GM18861 (cell line): ENCODE data around the gene VWA3A.

Experiments
- ATAC-seq: cut with Tn5 transposase; IDR thresholded peaks from one replicate; pipeline ENCODE4 v1.9.1; 2021; ENCODE audit not compliant: unreplicated experiment

The VWA3A gene

DNA sequence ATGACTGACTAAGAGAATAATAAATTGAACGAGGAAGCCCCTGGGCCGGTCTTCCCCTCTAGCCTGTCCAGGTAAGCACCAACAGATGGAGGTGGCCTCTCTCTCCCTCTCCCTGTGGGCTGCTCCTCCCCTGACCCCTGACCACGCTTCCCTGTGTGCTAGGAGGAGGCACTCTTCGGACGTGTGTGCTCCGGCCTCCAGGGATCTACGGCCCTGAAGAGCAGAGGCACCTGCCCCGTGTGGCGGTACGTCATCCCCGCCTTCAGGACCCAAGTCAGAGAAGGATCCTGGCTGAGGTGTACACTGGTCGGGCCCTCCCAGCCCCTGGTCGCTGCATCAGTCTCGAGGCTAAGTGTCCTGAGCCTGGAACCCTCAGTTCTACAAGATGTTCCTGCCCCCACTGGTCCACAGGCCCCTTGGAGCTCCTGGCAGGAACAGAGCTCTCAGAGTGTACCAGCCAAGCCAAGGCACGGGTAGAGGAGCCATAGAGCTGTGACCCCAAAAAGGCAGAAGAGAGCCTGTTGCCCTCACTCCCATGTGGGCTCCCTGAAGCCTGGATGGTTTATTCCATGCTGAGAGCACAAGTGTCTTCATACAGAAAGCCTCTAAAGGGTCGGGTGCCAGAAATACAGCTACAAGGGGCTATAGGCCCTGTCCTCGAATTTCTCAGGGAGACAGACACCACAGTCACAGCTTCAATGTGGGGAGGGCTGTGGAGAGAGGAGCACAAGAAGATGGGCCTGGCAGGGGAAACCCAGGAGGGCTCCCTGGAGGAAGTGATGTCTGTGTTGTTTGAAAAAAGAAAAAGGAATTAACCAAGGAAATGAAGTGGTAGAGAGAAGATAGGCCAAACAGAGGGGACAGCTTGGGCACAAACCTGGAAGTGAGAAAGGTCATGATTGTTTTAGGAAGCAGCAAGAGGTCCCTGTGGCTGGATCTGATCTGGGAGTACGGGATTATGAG is 85.9 kb downstream of the VWA3A start:
- ATAC-seq: no peak

DNA sequence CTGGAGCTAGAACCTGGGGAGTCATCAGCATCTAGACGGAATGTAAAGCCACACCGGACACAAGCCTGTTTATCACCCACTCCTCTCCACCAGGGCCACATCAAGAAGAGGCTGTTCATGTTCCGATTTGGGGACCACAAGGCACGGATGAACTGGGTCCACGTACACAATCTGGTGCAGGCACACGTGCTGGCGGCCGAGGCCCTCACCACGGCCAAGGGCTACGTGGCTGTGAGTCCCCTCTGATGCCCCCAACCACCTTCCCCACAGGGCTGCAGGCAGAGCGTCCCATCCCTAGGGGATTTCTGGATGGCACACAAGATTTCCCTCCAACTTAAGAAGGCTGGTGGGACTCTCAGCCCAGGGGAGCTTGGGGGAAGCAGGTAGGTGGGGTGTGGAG is 89.1 kb downstream of the VWA3A start:
- no peak for ATAC-seq

GRCh38 chr16:22181843-22182242 is 89.5 kb downstream of the VWA3A start:
- no peak for ATAC-seq

GRCh38 chr16:22183335-22183734 is 91.0 kb downstream of the VWA3A start:
- ATAC-seq: no peak

- no peak for ATAC-seq
These were observed 91.7 kb downstream of the VWA3A start for GRCh38 chr16:22183901-22184614.

- no peak for ATAC-seq
These were observed 92.3 kb downstream of the VWA3A start for GRCh38 chr16:22184615-22184968.

DNA sequence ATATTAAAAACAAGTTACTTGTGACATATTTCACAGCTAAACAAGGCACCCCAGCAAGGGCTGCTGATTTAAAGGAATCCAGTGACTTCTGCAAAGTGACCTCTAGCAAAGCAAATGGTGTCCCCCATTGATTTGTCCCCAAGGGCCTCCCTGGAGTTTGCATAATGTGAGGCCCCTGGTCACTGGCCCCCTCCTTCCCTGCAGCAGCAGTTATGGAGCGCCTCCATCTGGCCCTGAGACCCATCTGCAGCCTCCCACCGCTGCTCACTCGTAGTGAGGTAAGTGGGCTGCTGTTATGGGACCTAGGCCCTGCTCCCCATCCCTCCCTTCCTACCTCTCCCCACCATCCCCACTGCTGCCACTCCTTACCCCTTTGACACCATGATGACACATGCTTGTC is 94.2 kb downstream of the VWA3A start:
- no peak for ATAC-seq

DNA sequence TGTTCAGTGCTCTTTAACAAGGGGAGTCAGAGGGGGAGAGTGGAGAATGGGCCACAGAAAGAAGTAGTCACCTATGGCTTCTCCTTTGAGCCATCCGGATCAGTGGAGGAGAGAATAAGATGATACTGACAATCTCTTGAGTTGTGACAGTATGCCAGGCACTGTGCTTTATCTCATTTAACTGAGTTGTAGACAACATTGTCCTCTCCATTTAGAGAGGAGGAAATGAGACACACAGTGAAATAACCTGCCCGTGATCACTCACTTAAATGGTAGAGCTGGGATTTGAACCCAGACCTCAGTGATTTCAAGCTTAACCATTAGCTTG is 95.9 kb downstream of the VWA3A start:
- no peak for ATAC-seq

DNA sequence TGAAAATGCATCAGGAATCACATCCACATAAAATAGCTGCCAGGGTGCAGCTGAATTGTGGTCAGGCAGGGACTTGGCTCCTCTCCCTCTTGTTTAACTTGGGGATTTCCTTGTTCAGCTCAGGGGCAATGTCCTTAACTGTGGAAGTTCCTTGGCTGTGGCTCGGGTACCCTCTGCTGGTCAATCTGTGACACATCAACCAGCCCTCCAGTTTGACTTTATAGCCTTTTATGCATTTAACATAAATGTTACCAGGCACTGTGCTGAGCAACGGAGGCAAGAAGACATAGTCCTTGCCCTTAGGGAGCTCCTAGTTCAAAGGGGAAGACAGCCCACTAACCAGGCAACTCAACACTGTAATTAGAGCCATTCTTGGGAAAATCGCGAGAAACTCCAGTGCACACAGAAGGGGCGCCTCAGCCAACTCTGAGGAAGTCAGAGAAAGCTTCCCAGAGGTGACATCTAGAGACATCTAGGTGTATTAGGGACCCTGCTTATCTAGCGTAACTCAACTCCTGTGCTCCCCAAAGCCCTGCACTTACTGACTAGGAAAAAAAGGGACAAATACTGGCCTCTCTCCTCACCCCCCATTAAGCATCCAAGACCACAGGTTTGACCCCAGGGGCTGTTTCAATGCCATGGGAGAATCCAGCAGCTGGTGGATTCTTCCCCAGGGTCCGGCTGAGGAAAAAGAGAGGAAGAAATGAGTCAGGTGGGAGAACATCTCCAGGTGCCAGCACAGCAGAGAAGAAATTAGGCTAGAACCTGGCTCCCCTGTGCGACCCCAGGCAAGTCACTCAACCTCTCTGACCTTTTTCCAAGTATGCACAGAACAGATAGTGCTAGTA is 96.5 kb downstream of the VWA3A start:
- no peak for ATAC-seq

- ATAC-seq: no peak
These were observed 97.2 kb downstream of the VWA3A start for GRCh38 chr16:22189473-22190080.

GRCh38 chr16:22190081-22190775 is 97.9 kb downstream of the VWA3A start:
- ATAC-seq: peak; percentile 38

DNA sequence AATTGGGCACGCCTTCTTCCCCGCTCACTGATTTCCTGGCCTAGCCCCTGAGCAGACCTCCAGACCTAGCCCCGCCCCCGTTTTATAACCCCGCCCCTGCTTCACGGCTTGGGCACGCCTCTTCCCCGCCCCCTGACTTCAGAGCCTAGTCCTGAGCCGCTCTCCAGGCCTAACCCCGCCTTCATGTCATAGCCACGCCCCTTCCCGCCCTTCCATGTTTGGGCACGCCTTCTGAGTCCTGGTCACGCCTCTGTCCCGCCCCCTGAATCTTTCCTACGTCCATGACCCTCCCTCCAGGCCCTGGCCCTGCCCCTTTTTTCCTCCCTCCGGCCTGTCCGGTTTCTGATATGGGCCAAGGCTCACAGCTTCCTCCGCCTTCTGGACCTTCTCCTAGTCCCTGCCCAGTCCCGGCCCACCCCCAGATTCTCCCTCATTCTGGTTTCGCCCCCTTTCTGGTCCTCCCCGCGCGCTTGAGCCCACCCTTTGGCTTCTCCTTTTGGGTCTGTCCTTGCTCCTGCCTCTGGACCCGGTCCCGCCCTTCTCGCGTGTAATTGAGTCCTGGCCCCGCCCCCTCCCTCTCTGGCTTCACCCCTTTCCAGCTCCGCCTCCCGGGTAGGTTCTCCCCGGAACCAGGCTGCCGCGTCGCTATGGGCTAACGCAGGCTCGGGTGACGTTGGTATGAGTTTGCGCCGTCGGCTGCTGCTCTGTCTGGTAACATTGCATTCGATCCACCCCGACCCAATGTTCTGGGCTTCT is 98.6 kb downstream of the VWA3A start:
- ATAC-seq: peak; percentile 20

- ATAC-seq: no peak
These were observed 99.4 kb downstream of the VWA3A start for GRCh38 chr16:22191532-22192260.

GRCh38 chr16:22192261-22193062 is 100.1 kb downstream of the VWA3A start:
- peak; percentile 24 for ATAC-seq

DNA sequence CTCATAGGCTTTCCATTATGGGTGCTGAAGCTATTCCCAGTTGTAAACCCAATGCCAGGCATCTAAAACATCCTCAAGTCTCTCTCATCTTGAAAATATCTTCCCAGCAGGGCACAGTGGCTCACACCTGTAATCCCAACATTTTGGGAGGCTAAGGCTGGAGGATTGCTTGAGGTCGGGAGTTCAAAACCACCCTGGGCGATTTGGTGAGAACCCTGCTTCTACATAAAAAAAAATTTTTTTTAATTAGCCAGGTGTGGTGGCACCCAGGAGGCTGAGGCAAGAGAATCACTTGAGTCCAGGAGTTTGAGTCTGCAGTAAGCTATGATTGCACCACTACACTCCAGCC is 100.7 kb downstream of the VWA3A start:
- ATAC-seq: no peak

DNA sequence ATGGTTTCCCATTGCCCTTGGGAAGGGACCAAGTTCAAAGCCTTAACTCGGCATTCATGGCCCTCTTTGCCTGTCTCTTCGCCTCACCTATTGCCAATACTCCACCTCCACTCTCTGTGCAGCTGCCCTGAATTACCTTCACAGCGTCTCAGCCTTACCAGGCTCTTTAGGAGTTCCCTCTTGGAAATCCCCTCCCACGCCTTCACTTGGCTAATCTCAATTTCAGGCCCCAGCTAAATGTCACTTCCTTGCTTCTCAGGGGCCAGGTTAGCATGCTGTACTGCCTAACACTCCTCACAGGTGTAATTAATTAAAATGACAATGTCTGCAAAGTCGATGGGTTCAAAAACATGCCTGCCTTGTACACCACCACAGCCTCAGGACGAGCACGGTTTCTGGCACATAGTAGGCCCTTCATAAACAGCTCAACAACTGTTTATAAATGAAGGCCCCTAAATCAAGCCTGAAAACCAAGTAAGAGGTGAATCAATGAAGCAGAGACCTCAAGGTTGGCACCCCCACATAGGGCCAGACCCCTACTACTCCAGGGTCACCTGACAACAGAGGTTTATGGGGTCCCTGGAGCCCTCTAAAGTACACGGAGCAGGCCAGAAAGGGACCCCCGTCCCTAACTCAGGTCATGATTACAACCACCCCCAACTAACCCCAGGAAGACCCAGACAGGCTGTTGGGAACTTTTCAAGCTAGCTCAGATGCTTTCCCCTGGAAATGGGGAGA is 102.5 kb downstream of the VWA3A start:
- ATAC-seq: no peak

- ATAC-seq: no peak
These were observed 103.0 kb downstream of the VWA3A start for GRCh38 chr16:22195445-22195694.
